ENCODE measurements around the gene CAMK2D. TPM values are rescaled to one million over a fixed set of nuclear protein-coding genes. Genes with fewer than 3 reads are reported as not detected.

Gene CAMK2D
- total RNA-seq, 1 donor from 2014 or later = 69.7 TPM

DNA sequence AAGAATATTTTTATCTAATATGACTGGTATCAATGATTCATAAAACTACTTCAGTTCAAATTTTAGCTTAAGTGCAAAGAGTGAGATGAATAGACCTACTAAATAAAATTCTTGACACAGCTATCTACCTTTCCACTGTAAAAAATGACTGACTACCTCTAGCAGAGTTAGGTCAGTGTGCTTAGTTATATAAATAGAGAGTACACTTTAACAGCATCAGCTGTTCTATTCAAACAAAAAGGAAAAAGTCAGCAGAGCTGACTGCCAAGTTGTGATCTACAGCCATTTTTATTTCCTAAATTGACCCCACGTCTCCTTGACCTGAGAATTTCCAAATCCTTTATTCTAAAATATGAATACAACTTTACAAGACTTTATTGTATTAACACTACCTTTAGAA, 262.4 kb downstream of the CAMK2D start:
- FAIRE-seq = no peak
- no peak for DNase-seq (ENCODE audit: low spot score in 2 of 2)

DNA sequence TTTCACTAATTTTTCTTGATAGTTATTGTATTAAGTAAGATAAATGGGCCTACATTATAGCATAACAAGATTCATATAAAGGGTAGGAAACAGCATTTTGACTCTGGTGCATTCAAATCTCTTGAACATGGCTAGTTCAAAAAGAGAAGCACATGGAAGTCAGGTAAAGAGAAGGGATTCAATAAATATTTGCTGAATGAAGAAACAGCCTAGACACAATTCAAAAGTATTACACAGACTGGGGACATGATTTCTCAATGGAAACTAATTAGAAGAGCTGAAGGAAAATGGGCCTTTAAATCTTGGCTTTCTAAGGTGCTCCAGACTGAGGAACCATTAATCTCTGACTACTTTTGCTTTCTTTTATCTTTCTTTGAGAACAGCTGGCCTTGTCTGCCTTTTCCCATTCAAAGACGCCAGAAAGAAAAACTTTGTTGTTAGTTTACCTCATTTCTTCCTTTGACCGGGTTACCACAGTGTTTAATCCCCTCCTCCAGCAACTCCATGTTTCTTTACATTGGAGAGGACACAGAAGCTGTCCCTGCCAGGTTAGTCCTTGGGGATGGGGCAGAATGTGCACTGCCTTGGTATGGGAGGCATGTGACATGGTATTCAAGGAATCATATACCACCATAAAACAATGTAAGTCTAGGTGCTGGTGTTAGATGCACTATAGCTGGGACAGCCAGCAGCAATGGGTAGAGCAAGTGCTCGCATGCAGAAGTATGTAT, 264.2 kb downstream of the CAMK2D start:
- no peak for FAIRE-seq
- DNase-seq (ENCODE audit: low spot score in 2 of 2) = no peak

DNA sequence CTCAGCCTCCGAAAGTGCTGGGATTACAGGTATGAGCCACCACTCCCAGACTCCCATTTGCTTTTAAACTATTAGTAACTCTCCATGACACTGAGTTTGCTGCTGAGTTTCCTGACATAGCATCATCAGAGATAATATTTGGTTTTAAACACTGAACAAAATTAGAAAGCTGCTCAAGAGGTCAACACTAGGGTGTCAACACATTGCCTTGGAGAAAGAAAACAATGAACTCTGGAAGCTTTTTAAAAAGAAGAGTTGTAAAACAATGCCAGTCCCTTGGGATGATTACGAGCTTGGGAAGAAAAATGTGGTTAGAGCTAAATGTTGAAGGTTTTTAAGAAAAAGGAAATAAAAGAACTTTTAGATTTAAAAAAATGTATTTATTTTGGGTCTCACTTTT, 264.8 kb downstream of the CAMK2D start:
- DNase-seq (ENCODE audit: low spot score in 2 of 2) (no peak), FAIRE-seq (no peak)

DNA sequence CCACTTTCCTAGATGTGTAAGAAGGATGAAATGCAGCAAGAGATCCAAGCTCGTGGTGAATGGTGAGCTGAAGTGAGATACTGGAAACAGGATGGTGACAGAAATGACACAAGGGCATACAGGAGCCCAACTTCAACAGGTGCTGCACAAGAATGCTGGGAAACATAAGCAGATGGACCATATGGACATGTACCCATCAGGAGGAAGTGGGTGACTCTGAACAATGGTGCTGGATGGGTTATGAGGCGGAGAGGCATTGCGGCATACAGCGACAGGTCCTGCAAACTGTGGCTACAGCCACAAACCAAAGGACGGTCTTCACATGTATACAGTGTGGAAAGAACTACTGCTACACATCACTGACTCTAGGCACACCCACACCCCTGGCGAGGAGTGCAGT, 265.7 kb downstream of the CAMK2D start:
- DNase-seq (ENCODE audit: low spot score in 2 of 2) (no peak), FAIRE-seq (no peak)

DNA sequence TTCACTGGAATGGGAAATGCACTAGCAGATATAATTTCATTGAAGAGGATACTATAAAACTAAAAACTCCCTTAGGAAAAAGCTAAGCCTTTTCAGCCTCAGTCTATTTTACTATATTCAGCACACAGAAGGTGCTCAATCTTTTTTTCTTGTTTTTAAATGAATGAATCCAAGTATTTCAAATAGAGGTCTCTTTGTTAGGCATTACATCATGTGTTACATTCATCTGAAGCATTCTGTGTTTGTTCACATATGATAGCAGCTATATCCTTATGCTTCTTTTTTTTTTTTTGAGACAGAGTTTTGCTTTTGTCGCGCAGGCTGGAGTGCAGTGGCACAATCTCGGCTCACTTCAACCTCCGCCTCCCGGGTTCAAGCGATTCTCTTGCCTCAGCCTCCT, 278.4 kb downstream of the CAMK2D start:
- no peak for FAIRE-seq
- DNase-seq (ENCODE audit: low spot score in 2 of 2) = no peak

DNA sequence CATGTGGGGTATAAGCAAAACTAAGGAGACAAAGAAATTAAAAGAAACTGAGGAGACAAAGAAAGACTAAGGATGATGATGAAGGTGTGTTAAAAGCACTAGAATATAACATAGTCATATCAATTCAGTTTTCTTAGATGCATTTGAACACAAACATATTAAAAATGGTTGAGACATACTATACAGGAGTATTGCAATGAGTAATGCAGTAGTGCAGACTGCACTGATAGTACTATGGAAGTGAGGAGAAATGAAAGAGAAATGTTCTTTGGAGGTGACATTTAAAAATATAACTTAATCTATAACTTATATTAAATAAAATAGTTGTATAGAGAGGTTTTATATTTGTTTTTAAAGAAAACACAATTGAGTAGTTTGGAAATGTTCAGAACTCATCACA, 279.2 kb downstream of the CAMK2D start:
- FAIRE-seq (no peak), DNase-seq (ENCODE audit: low spot score in 2 of 2) (no peak)

DNA sequence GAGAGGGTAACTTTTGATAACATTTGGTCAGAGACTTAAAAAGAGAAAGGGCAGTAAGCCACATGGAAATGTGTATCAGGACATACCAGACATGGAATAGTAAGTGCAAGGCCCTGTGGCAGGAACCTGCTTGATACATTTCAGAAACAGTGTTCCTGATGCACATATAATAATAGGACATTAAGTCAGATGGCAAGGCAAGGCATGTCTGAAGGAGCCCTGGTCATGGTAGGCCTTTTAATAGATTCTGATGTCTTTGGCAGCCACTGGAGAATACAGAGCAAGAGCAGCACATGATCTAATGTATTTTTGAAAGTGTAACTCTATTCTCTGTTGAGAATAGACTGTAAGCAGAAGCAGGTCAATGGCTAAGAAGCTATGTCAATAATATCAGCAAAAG, 279.7 kb downstream of the CAMK2D start:
- FAIRE-seq = no peak
- no peak for DNase-seq (ENCODE audit: low spot score in 2 of 2)

DNA sequence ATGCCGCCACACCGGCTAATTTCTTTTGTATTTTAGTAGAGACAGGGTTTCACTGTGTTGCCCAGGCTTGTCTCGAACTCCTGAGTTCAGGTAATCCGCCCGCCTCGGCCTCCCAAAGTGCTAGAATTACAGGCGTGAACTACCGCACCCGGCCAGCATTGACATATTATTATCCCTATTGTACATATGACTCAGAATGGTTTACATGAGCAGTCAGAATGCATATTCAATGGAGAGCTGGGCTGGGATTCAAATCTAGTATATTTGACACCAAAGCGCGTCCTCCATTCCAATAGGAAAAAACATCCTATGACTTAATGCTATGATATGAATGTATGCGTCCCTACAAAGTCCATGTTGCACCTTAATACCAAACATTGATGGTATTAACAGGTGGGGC, 281.4 kb downstream of the CAMK2D start:
- FAIRE-seq = no peak
- DNase-seq (ENCODE audit: low spot score in 2 of 2) = no peak

DNA sequence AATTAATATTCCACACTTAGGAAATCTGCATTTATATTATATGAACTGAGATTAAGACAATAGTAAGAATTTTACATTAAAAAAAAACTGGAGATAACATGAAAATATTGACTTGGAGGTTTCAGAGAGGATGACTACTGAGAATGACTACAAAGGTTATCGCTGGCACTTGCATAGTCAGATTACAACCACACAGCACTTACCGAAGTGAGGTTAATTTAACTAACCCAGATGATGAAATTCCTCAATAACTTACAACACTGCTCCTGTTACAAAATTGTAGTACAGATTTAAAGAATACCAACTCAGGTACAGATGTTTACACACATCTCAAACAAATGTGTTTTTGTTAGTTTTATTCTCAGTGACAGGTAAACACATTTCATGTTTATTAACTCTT, 283.5 kb downstream of the CAMK2D start:
- FAIRE-seq = no peak
- no peak for DNase-seq (ENCODE audit: low spot score in 2 of 2)

DNA sequence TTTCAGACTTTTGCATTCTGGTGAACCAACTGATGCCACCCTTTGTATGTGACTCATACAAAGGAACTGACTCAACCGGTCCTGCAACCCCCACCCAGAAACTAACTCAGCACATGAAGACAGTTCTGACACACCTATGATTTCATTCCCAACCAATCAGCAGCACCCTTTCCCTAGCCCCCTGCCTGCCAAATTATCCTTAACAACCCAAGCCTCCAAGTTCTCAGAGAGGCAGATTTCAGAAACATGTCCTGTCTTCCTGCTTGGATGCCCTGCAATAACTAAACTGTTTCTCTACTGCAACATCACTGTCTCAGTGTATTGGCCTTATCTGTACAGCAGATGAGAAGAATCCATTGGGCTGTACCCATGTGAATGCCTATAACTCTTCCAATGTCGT, 284.7 kb downstream of the CAMK2D start:
- no peak for DNase-seq (ENCODE audit: low spot score in 2 of 2)
- FAIRE-seq = no peak

DNA sequence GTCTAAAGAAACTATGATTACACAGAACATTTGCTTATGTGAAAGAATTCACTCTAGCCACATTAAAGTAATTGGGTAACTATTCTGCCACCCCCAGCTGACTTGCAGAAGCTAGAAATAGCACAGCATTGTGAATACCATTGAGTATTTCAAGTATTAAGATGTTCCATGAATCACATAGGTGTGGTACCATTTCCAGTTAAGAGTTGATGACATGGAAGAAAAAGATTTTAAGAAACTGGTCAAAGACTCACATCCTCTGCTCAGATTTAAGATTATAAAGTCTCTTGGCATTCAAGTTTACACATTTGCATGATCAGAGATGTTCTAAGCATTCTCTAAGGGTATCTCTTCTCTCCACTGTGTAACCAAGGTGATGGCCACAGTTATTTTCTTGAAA, 287.5 kb downstream of the CAMK2D start:
- FAIRE-seq (no peak), DNase-seq (ENCODE audit: low spot score in 2 of 2) (no peak)

DNA sequence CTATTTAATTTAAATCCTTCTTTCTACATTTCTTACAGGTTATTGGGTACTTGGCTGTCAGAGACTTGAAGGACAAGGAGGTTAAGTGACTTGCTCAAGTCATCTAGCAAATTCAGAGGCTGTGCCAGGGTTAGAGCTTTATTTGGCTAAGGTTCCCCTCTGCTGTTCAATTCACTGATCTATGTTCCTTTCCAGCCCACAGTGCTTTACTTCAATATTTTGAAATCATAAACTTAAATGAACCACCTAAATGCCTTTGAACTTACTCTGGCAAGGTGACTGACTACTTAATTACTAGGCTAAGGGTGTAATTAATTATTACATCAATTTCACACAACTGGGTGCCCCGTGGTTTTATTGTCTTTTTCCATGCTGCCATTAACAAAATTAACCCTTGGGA, 288.7 kb downstream of the CAMK2D start:
- DNase-seq (ENCODE audit: low spot score in 2 of 2) (no peak), FAIRE-seq (no peak)

DNA sequence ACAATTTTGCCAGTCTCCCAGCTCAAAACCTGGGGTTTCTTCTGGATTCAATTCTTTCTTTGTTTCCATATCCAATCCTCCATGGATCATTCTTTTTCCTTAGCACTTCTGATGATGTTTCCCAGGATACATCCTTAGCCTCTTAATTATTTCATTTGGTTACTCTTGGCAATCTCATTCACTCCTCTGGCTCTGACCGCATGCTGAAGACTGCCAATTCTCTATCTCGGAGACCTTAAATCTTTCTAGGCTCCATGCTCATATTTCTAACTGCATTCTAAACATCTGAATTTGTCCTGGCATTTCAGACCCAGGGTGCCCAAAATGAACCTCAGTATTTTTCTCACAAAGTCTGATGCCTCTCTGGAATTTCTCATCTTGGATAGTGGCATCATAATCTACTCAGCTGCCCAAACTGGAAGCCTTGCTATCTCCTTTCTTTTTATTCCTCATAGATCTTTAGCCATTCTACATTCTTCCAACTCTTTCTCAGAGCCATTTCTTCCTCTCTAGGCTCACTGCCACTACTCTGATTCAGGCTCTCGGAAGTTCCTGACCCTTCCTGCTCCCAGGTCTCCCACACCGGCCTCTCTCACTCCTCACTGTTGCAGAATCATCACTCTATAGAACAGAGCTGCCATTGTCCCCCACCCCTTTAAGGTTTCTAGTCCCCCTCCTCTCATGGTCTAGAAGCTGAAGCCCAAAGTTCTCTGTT, 290.2 kb downstream of the CAMK2D start:
- DNase-seq (ENCODE audit: low spot score in 2 of 2) (no peak), FAIRE-seq (no peak)

DNA sequence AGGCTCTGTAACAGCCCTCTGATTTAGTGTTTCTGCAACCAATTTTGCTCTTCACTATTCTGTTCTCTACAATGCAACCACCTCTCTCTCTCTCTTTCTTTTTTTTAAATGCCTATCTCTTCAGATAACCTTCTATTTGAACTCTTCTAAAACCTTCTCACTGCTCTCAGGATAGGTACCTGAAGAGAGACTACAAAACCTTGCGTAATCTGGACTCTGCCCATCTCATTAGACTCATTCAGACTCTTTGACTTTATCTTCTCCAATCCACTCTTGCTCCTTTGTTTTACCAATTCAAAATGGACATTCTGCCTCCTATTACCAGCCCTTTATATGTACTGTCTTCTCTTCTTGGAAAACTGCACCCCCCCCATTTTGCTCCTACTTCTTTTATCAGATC, 291.6 kb downstream of the CAMK2D start:
- DNase-seq (ENCODE audit: low spot score in 2 of 2) (no peak), FAIRE-seq (no peak)

DNA sequence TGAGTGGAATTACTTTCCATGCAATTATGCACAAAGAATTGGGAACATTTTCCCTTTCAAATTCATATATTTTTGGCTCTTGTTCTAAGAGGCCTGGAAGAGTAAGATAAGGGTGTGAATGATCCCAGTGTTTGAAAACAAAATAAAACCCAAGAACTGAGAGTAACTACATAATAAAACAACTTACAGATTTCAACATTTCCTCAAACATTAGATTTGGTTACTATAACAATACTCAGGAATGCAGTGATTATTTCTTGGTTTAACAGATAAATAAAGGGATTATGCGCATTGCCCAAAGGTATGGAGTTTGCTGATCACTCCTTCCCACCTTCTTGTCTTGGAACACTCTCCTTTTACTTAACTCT, 292.5 kb downstream of the CAMK2D start:
- no peak for DNase-seq (ENCODE audit: low spot score in 2 of 2)
- FAIRE-seq = no peak

DNA sequence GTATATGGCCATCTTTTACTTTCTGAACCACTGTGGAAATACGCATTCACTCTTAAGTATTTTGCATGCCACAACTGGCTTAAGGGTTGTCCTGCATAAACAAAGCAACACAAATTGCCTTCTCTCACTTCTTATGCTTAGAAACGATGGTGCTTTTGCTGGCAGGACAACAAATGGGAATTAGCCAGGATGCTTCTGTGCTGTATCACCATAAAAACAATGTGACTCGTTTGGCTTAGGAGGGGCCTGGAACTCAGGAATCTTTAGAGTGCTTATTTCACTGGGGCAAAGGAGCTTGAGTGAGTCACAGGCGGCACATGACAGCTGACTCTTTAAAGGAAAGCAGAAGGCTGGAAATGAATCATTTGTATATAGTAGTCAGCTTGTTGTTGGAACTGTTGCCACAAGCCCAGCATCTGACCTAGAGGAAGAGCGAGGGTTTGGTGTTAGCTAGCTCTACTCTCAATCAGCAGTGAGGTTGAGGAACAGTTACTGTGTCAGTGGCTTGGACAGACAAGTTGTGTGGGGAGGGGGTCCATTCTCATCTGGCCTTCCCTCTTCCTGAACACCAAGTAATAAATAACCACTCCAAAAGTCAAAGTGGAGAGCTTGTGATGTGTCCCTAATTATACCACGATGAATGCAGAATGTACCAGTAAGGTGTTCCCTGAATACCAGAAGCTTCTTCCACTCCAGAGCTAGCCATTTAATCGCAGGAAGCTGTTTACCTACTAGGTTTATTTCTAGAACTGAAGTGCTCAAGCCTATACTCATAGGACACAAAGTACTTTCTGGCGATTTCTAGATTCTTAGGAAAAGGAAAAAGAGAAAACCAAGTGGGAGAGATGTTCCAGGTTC, 293.1 kb downstream of the CAMK2D start:
- FAIRE-seq = no peak

DNA sequence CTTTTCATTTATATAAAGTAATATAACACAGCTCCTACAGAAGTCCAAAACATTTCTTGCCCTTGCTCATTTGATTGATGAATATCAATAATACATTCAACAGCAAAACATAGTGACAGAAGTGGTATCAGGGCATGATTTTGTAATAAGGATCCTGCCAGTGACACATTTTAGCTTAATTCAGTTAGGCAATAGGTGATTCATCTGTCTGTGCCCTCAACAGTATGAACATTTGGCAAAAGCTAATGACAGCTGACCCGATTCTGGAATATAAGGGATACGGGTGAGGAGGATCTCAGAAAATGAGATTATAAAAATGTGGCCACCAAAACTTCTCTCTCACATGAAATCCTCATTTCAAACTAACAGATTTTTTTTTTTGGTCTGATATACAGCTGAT, 294.0 kb downstream of the CAMK2D start:
- FAIRE-seq (no peak), DNase-seq (ENCODE audit: low spot score in 2 of 2) (no peak)

More for the DNA sequence above, 293.1 kb downstream of the CAMK2D start:
- DNase-seq (ENCODE audit: low spot score in 2 of 2) = peak in 1 of 2 donors; percentile 22

DNA sequence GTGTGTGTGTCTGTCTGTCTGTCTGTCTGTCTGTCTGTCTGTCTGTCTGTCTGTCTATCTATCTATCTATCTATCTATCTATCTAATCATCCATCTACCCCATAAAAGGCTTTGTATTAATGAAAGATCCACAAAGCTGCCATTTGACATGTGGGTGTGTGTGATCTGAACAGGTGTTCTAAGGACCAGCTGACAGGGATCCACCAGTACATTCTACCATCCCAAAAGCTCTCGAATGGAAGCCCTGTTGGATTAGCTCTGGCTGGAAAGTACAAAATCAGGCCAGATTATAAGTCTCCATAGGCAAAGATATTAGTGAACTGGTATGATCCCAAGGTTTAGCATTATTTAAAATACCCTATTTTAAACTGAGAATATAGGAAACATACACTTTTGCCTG, 299.3 kb downstream of the CAMK2D start:
- FAIRE-seq (no peak), DNase-seq (ENCODE audit: low spot score in 2 of 2) (no peak)

DNA sequence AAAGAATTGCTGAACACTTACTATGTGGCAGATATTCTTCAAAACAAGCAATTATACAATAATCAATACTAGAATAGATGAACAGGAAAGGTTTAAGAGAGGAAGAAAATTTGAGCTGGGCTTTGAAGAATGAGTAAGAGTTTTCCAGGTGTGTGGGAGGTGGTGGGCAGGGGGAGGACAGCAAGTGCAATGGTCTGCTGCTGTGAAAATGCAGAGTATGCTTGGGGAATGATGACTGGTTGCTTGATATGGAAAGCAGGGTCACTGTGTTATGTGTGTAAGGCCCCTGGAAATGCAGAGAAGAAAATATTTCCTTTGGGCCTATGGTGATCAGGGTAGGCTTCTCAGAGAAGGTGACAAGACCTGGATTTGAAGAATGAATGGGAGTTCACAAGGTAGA, 300.3 kb downstream of the CAMK2D start:
- DNase-seq (ENCODE audit: low spot score in 2 of 2) (no peak), FAIRE-seq (no peak)

DNA sequence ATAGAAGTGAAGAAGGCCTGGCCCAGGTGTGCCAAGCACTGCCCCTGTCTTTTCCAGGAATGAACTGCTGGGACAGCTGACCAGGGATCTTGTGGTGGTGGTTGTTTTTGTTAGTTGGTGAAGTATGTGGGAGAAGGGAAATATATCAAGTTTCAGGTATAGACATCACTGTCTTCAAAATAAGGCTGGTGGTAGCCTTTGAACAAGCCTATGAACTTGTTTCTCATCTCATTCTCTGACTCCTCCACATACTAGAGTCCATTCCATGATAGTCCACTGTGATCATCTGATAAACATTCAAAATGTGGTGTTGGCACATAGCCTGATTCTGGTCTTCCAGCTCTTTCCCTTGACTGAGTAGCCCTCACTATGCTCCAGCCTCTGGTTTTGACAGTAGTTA, 303.7 kb downstream of the CAMK2D start:
- DNase-seq (ENCODE audit: low spot score in 2 of 2) (no peak), FAIRE-seq (no peak)

DNA sequence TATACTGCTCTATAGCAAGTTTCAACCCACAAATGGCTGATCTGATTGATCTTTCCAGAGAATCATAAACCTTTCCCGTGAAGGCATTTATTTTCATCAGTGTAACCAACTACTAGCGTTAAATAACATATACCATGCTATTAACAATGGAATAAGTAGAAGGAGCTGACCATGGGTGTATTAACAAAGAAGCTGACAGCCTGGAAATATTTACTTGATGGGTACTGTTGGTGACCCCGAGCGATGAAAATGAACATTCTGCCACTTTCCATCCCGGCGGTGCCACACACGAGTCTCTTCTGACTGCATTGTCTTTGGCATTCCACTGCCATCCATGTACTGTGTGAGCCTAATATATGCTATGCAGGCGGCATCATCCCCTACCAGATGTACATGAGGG, 304.4 kb downstream of the CAMK2D start:
- DNase-seq (ENCODE audit: low spot score in 2 of 2) (no peak), FAIRE-seq (no peak)
